ENCODE measurements around the gene STMN3. TPM values are rescaled to one million over a fixed set of nuclear protein-coding genes. Genes with fewer than 3 reads are reported as not detected.

The STMN3 gene
- 7.9 and 17.5 TPM in 2 replicates for total RNA-seq

DNA sequence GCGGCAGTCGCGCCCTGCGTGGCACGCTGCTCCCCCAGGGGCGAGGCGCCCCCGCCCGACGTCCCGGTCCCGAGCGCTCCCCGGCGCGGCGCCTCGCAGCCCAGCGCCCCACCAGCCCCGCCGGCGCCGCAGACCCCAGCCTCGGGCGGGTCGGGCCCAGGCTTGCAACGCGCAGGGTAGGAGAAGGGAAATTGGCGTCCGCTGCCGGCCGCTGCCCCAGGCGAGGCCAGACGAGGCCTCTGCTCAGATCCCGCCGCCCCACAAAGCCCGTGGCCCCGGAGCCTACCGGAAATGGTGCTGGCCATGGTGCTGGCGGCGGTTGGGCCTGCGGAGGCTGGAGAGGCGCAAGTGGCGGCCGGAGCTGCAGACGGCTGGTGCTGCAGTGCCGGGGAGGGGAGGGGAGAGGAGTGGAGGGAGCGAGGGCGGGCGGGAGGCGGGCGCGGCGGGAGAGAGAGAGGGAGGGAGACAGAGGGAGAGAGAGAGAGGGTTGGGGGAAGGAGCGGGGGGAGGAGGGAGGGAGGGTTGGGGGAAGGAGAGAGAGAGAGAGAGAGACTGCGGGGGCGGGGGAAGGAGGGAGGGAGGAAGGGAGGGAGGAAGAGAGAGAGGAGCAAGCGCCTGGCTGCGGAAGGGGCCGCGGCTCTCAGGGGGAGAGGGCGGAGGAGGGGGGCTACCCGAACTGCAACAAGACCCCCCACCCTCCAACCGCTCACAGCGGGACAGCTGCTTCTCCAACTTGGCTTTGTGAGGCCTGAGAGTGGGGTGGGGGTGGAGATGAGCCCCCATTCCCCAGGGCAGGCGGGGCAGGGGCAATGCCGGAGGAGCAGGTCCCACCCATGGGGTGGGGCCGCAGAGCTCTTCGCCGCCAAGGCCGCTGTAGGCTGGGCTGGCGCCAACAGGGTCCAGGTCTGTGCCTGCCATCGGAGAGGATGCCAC, at the start of gene STMN3:
TSS of gene STMN3 (minus strand) at position 384 of the 933 bp plus-strand sequence. CDS start at position 305, 79 bp downstream.
- DNase-seq (ENCODE audit: extremely low read depth, low read depth, low spot score), result no peak

DNA sequence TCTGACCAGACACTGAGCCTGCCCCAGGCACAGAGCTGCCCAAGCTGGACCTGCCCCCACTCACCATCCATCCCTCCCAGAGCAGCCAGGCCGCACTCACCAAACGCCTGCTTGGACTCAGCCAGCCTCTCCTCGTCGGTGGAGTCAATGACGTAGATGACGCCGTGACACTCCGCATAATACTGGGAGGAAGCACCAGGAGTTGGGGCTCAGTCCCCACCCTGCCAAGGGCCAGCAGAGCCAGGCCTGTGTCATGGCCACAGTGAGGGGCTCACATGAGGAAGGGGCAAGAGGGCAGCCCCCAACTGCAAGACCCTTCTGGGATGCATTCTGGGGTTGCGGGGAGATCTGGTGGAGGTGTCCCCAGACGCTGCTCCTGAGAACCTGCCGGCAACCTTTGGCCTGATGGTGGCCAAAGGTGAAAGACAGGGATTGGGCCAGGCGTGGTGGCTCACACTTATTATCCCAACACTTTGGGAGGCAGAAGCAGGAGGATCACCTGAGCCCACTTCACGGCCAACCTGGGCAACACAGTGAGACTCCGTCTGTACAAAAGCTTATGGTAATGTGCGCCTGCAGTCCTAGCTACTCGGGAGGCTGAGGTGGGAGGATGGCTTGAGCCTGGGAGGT, 48.9 kb upstream of the STMN3 start:
- DNase-seq (ENCODE audit: extremely low read depth, low read depth, low spot score), result no peak

DNA sequence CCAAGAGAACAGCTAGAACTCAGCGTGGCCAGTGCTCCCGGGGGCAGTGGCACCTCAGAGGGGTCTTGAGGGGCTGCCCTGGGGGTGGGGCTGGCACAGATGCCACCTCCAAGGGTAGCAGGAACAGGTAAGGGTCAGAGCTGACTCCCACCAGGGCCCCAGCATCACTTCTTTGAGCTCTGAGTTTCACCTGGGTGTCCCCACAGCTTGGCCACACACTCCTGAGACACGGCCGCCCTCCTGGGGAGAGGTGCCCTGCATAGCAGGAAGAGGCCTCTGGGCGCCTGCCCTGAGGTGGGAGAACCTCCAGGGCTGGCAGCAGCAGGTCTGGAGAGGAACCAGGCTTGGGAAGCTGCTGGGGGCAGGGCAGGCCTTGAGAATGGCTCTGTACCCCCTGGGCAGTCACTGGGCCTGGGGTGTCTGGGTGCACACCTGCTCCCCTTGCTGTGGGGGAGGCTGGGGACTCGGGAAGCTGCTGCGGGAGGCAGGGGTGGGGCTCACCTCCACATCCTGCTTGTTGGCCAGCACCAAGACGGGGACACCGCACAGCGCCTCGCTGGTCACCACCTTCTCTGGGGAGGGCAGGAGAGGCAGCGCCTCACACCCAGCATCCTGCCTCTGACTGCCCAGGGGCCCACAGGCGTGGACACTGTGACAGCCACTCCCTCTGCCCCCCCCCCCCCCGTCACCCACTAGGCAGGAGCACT, 48.3 kb upstream of the STMN3 start:
- DNase-seq (ENCODE audit: extremely low read depth, low read depth, low spot score), result no peak

DNA sequence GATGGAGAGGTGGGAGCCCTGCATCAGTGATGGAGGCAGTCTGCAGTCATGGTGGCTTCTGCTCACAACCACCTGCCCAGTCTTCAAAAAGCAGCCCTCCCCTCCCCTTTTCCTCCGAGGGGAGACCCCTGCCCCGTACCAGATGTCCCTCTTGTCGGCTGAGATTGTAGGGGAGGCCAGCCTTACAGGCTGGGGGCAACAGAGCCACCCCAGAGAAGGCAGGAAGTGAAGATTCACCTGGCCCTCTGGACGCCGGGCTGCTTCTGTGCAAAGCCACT, 47.8 kb upstream of the STMN3 start:
- no peak for DNase-seq (ENCODE audit: extremely low read depth, low read depth, low spot score)

DNA sequence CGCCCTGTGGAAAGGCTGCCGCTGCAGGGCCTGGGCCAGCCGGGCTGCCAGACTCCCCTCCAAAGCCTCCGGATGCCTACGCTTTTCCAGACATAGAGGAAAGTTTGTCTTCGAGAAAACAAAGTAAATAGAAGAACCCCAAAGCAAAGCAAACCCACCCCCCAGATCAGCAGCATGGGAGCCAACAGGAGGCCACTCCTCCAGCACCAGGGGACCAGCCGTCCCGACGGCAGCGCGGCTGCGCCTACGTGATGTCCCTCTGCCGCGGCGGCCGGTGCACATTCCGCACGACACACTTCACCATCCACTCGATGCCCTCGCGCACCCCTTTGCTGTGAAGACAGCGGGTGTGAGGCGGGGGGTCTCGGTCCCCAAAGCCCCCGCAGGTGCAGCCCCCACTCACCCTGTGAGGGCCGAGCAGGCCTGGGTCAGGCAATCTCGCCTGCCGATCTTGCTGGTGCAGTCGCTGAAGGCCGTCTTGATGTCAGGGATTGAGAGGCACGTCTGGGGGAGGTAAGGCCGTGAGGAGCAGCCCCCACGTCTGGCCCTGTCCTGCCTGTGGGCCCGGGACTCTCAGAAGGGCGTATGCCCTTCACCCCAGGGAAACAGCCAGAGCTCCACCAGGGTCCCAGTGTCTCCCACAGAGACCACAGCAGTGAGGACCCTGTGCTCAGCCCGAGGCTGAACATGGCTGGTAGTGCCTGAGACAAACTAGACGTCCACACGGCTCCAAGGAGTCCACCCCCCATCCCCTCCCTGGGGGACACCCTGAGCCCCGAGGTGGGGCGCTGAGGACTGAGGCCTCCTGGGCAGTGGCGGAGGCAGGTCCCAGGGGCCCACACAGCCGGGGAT, 47.2 kb upstream of the STMN3 start:
- no peak for DNase-seq (ENCODE audit: extremely low read depth, low read depth, low spot score)

DNA sequence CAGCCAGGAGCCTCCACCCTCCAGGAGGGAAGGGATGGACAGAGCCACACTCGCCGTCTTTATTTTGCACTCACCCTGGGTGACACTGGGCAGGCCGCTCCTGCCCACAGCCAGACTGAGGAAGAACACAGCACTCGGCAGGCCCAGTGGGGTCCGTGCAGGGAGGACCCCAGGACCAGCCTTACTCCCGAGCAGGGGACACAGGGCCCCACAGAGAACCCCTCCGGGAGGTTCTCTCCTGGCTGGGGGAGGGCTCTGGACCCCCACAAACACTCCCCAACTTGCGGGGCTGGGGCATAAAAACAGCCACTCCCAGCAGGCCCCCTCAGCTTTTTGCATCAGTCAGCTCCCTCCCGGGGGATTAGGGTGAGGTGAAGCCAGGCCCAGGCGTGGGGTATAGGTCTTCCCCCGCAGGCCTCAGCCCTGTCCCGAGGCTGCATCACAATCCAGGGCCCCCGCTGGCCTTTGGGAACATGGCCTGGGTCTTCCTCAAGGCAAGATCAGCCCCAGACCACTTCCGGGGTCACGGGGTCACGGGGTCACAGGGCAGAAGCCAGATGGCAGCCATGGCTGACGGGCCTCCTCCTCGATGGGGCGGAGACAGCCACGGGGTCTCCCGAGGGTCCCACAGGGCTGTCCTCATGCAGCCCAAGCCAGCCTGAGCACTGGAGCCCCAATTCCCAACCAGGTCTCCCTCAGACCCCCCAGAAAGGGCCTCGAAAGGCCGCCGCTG, 46.4 kb upstream of the STMN3 start:
- no peak for DNase-seq (ENCODE audit: extremely low read depth, low read depth, low spot score)

DNA sequence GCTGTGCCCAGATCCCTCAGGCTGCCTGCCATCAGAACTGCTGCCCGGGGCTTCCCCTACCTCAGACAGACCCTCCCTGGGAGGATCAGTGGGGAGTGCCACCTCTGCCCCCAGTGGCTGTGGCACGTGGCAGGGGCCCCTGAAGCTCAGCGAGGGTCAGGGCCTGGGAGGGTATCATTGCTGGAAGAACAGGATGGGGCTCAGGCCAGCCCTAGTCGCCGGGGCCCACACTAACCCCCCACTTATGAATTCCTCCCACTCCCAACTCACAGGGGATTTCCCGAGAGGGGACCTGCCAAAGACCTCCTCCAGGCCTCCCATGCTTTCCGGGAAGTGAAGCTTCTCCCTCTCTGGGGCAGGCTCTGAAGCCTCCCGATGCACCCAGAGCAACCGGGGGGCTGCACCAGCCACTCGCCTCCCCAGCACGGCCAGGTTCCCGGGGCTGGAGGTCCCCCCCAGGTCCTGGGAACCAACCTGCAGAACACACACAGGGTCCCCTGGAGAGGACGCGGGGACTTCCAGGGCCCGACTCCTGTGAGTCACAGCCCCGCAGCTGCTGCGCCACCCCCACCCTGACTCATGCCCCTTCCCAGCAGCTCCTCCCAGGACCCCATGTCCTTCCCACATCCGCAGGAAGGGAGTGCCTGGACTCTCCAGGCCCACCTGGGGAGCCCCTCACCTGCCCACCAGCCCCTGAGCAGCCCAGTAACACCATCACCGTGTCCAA, 45.7 kb upstream of the STMN3 start:
- DNase-seq (ENCODE audit: extremely low read depth, low read depth, low spot score), result no peak

DNA sequence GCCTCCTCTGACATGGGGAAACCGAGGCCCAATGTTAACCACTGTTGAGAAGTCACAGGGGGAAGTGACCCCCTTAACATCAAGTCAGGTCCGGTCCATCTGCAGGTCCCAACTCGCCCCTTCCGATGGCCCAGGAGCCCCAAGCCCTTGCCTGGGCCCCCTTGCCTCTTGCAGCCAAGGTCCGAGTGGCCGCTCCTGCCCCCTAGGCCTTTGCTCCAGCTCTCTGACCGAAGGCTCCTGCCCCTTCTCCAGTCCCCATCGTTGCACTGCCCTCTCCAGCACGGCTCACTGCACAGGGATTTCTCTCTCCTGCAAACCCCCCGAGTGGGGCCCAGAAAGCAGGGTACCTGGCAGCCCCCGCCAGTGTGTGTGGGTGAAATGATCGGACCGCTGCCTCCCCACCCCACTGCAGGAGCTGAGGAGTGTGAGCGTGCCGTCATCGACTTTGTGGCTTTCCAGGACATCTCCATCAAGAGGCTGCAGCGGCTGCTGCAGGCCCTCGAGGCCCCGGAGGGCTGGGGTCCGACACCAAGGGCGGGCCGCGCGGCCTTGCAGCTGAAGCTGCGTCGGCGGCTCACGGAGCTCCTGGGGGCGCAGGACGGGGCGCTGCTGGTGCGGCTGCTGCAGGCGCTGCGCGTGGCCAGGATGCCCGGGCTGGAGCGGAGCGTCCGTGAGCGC, 44.8 kb upstream of the STMN3 start:
- DNase-seq (ENCODE audit: extremely low read depth, low read depth, low spot score), result no peak

DNA sequence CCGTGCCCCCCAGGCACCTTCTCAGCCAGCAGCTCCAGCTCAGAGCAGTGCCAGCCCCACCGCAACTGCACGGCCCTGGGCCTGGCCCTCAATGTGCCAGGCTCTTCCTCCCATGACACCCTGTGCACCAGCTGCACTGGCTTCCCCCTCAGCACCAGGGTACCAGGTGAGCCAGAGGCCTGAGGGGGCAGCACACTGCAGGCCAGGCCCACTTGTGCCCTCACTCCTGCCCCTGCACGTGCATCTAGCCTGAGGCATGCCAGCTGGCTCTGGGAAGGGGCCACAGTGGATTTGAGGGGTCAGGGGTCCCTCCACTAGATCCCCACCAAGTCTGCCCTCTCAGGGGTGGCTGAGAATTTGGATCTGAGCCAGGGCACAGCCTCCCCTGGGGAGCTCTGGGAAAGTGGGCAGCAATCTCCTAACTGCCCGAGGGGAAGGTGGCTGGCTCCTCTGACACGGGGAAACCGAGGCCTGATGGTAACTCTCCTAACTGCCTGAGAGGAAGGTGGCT, 44.2 kb upstream of the STMN3 start:
- no peak for DNase-seq (ENCODE audit: extremely low read depth, low read depth, low spot score)

DNA sequence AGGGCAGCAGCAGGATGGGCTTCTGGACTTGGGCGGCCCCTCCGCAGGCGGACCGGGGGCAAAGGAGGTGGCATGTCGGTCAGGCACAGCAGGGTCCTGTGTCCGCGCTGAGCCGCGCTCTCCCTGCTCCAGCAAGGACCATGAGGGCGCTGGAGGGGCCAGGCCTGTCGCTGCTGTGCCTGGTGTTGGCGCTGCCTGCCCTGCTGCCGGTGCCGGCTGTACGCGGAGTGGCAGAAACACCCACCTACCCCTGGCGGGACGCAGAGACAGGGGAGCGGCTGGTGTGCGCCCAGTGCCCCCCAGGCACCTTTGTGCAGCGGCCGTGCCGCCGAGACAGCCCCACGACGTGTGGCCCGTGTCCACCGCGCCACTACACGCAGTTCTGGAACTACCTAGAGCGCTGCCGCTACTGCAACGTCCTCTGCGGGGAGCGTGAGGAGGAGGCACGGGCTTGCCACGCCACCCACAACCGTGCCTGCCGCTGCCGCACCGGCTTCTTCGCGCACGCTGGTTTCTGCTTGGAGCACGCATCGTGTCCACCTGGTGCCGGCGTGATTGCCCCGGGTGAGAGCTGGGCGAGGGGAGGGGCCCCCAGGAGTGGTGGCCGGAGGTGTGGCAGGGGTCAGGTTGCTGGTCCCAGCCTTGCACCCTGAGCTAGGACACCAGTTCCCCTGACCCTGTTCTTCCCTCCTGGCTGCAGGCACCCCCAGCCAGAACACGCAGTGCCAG, 43.6 kb upstream of the STMN3 start, which contains the start of gene TNFRSF6B:
TSS of gene TNFRSF6B (plus strand) at position 25 of the 729 bp plus-strand sequence. CDS start at position 141, 116 bp downstream.
- no peak for DNase-seq (ENCODE audit: extremely low read depth, low read depth, low spot score)

DNA sequence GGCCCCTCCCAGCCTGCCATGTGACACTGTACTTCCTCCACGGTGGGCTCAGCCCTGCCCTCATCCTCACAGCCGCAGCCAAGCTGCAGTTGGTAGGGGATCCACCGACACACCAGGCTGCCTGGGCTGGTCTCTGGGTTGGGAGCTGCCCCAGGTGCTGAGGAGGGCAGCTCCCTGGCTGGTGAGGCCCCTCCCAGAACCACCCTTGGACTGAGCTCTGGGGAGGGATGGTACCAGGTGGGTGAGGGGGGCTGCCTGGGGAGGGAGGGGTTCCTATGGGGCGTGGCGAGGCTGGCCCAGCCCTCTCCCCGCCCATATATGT, 43.0 kb upstream of the STMN3 start:
- no peak for DNase-seq (ENCODE audit: extremely low read depth, low read depth, low spot score)

DNA sequence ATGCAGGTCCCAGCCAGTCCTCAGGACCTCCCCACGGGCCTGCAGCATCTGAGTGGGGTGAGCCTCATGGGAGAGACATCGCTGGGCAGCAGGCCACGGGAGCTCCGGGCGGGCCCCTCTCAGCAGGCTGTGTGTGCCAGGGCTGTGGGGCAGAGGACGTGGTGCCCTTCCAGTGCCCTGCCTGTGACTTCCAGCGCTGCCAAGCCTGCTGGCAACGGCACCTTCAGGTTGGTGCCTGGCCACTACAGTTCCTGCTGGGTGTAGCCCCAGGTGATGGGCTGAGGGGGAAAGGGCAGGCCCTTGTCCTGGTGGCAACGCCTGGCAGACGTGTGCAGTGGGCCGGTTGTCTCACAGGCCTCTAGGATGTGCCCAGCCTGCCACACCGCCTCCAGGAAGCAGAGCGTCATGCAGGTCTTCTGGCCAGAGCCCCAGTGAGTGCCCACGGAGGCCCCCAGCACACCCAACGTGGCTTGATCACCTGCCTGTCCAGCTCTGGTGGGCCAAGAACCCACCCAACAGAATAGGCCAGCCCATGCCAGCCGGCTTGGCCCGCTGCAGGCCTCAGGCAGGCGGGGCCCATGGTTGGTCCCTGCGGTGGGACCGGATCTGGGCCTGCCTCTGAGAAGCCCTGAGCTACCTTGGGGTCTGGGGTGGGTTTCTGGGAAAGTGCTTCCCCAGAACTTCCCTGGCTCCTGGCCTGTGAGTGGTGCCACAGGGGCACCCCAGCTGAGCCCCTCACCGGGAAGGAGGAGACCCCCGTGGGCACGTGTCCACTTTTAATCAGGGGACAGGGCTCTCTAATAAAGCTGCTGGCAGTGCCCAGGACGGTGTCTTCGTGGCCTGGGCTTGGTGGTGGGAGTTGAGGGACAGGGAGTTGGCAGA, 42.4 kb upstream of the STMN3 start:
- DNase-seq (ENCODE audit: extremely low read depth, low read depth, low spot score), result no peak

DNA sequence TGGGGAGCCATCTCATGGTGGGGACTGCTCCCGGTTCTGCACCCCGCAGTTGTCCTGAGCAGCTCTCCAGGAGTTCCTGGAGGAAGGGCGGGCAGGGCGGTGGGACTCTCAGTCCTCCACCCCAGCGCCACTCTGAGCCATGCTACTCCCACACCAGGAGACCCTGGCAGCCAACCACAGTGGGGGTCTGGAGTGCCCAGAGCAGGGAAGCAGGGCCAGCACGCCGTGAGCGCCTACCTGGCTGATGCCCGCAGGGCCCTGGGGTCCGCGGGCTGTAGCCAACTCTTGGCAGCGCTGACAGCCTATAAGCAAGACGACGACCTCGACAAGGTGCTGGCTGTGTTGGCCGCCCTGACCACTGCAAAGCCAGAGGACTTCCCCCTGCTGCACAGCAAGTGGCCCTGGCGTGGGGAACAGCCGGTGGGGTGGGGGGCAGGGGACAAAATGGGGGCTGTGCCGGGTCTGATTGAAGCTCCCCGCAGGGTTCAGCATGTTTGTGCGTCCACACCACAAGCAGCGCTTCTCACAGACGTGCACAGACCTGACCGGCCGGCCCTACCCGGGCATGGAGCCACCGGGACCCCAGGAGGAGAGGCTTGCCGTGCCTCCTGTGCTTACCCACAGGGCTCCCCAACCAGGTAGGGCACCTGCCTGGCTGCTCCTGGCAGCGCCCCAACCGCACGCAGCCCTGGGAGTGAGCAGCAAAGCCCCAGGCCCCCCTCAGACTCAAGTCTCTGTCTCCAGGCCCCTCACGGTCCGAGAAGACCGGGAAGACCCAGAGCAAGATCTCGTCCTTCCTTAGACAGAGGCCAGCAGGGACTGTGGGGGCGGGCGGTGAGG, 41.6 kb upstream of the STMN3 start:
- no peak for DNase-seq (ENCODE audit: extremely low read depth, low read depth, low spot score)

DNA sequence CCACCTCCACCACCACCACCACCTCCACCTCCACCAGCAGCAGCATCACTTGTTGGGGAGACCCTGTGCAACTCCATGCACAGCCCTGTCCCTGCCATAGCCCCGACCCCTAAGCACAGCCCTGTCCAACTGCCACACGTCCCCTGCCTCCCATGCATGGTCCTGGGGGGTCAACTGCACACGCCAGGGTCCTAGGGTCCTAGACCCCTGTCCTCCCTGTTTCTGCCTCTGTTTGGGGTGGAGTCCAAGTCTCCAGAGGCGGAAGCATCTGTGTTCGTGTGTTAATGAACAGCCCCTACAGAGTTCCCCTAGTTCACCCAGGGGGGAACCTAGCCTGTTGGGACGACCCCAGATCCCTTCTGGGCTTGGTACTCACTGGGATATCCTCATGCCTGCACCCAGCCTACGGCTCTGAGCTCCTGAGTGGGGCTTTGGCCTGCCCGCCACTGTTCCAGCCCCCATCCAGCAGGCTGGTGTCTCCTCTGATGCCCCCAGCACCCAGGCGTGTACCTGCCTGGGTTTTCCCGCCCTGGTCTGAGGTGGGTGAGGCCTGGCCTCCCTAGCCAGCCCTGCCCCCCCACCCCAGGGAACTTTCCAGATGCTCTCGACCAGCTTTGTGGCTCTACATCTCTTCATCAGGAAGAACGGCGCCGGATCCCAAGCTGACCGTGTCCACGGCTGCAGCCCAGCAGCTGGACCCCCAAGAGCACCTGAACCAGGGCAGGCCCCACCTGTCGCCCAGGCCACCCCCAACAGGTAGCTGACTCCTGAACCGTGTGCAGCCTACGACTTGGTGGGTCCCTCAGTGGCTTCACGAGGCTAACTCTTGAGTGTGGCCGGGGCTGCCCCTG, 40.7 kb upstream of the STMN3 start:
- DNase-seq (ENCODE audit: extremely low read depth, low read depth, low spot score), result no peak

DNA sequence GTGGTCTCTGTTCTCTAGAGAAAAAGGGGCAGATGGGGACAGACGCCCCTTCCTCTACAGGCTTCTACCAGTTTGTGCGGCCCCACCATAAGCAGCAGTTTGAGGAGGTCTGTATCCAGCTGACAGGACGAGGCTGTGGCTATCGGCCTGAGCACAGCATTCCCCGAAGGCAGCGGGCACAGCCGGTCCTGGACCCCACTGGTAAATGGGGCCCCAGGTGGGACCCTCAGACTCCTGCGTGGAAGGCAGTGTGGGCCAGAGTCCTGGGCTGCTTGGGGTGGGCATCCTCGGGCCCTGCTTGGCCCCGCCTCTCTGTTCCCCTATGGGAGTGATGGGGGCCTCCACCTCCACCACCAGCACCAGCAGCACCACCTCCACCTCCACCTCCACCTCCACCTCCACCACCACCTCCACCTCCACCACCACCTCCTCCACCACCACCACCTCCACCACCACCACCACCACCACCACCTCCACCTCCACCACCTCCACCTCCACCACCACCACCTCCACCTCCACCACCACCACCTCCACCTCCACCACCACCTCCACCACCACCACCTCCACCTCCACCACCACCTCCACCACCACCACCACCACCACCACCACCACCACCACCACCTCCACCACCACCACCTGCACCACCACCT, 40.0 kb upstream of the STMN3 start:
- no peak for DNase-seq (ENCODE audit: extremely low read depth, low read depth, low spot score)

All from glomerular endothelial cell (primary cell).